ENCODE data around the gene DDX23. TPM values are rescaled to one million over a fixed set of nuclear protein-coding genes. Genes with fewer than 3 reads are reported as not detected.

The DDX23 gene
- polyA plus RNA-seq (2013, experiment 1 of 4): 108 TPM
- 102 TPM for polyA plus RNA-seq (2013, experiment 2 of 4)
- 65.4 TPM for polyA plus RNA-seq (2013, experiment 3 of 4)
- 70.7 TPM for polyA plus RNA-seq (2013, experiment 4 of 4)

DNA sequence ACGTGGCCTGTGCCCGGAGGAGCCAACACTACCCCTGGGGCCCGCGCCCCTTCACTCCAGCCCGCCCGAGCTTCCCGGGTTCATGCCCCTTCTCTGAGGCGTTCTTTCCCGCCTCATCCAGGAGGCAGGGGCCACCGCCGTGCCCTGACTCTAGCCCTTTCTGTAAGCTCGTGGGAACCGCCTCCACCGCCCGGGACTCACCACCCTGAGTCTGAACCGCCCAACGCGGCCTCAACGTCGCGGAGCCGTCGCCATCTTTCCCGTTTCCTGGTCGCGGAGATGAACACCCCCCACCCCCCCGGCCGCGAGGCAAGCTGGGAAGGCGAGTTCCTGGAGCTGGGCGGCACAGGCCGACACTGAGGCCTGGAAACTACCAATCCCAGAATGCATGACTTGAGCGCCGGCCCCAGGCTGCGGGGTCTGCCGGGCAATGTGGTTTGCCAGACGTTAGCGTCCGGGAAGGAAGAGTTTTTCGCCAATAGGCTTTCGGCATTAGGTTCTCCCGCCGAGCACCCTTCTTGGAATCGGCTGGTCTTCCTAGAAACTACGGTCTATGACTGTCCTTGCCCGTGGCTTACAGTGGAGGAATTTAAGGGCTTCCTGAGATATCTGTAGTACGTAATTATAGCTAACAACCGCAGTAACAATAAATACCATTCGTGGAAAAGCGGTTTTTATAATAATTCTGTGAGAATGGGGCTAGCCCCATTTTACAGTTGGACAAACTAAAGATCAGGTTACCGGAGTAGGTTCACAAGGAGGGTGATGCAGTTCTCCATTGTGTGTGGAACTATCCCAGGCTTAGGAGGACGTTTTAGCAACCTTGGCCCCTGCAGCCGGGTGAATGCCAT lies at the start of gene DDX23:
DDX23 (minus strand) TSS at position 281 of the 851 bp plus-strand sequence. CDS start 6,381 bp downstream, outside the sequence.
- Histone ChIP-seq H3K9me3 (ENCODE audit: control insufficient read depth, low read length) (no peaks in the 10 kb centered on the region), H3K27ac (ENCODE audit: insufficient read depth, low read depth, low read length, poor library complexity, severe bottlenecking) (peak within 1 kb of the TSS; percentile 61), H3K36me3 (ENCODE audit: control insufficient read depth, insufficient read depth, low read length) (peaks cover 5% of the 10 kb centered on the region), H3K4me1 (ENCODE audit: control insufficient read depth, insufficient read depth, low read length) (peaks cover 8% of the 10 kb centered on the region), H3K4me3 (ENCODE audit: insufficient read depth, low read depth, low read length) (peak within 1 kb of the TSS; percentile 96), H3K27me3 (ENCODE audit: control insufficient read depth, insufficient read depth, low read length, poor library complexity, severe bottlenecking) (no peaks in the 10 kb centered on the region)
- 2% methylated on average over 53 of the region's 53 CpGs for WGBS, 2 experiments

- WGBS, 2 experiments: 89 to 93% methylated on average over 1 to 2 of the region's 2 CpGs
- Histone ChIP-seq H3K4me3 (ENCODE audit: insufficient read depth, low read depth, low read length) (no peak overlapping the region), H3K36me3 (ENCODE audit: control insufficient read depth, insufficient read depth, low read length) (no peaks in the 10 kb centered on the region), H3K27ac (ENCODE audit: insufficient read depth, low read depth, low read length, poor library complexity, severe bottlenecking) (no peak overlapping the region), H3K4me1 (ENCODE audit: control insufficient read depth, insufficient read depth, low read length) (peaks cover 3% of the 10 kb centered on the region), H3K27me3 (ENCODE audit: control insufficient read depth, insufficient read depth, low read length, poor library complexity, severe bottlenecking) (no peaks in the 10 kb centered on the region), H3K9me3 (ENCODE audit: control insufficient read depth, low read length) (no peaks in the 10 kb centered on the region)
Observed at GRCh38 chr12:48901278-48901677, 49.3 kb upstream of the DDX23 start.

GRCh38 chr12:48899651-48900050 lies 47.7 kb upstream of the DDX23 start:
- WGBS, 2 experiments: 82 to 93% methylated on average over 2 of the region's 2 CpGs
- no peak overlapping the region for H3K4me3 ChIP-seq (ENCODE audit: insufficient read depth, low read depth, low read length)
- H3K27ac ChIP-seq (ENCODE audit: insufficient read depth, low read depth, low read length, poor library complexity, severe bottlenecking): no peak overlapping the region
- H3K36me3 ChIP-seq (ENCODE audit: control insufficient read depth, insufficient read depth, low read length): no peaks in the 10 kb centered on the region
- no peaks in the 10 kb centered on the region for H3K9me3 ChIP-seq (ENCODE audit: control insufficient read depth, low read length)
- H3K4me1 ChIP-seq (ENCODE audit: control insufficient read depth, insufficient read depth, low read length): peaks cover 3% of the 10 kb centered on the region
- no peaks in the 10 kb centered on the region for H3K27me3 ChIP-seq (ENCODE audit: control insufficient read depth, insufficient read depth, low read length, poor library complexity, severe bottlenecking)

- H3K4me3 ChIP-seq (ENCODE audit: insufficient read depth, low read depth, low read length): no peak overlapping the region
- WGBS, 2 experiments: 80 to 100% methylated on average over 1 of the region's 1 CpG
- H3K4me1 ChIP-seq (ENCODE audit: control insufficient read depth, insufficient read depth, low read length): peaks cover 7% of the 10 kb centered on the region
- H3K36me3 ChIP-seq (ENCODE audit: control insufficient read depth, insufficient read depth, low read length): no peaks in the 10 kb centered on the region
- no peaks in the 10 kb centered on the region for H3K9me3 ChIP-seq (ENCODE audit: control insufficient read depth, low read length)
- H3K27ac ChIP-seq (ENCODE audit: insufficient read depth, low read depth, low read length, poor library complexity, severe bottlenecking): no peak overlapping the region
- no peaks in the 10 kb centered on the region for H3K27me3 ChIP-seq (ENCODE audit: control insufficient read depth, insufficient read depth, low read length, poor library complexity, severe bottlenecking)
Observed at GRCh38 chr12:48894271-48894670, 42.3 kb upstream of the DDX23 start.

DNA sequence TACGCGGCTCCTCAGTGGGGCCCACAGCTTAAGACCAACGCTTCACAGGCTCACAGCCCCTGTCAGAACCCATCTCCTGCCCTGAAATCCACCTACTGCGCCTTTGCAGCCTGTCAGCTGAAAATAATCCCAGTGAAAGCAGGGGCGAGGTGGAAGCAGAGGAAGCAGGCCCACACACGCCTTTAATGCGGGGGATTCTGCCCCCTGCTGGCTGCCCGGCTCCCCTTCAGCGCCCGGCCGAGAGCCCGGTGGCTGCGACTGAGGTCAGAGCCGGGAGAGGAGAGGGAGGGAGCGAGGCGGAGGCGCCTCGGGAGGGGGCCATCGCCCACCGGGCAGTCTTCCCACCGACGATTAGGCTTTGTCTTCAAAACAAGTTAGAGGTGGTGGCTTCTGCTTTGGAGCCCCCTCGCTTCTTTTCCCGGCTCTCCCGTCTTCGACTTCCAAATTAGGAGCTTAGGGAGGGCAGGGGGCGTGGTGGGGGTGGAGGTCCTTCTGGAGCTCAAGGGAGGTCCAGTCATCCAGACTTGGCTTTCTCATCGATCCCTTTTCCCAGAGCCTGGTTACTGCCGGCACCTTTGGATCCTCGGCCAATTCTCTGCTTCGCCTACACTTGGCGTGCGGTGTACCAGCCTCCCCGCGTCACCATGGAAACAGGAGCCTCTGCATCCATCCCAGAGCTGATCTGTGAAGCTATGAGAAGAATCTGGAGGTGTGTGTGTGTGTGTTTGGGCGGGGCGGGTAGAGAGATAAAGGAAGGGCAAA lies 38.9 kb upstream of the DDX23 start:
- Histone ChIP-seq H3K4me1 (ENCODE audit: control insufficient read depth, insufficient read depth, low read length) (peaks cover 7% of the 10 kb centered on the region), H3K27me3 (ENCODE audit: control insufficient read depth, insufficient read depth, low read length, poor library complexity, severe bottlenecking) (no peaks in the 10 kb centered on the region), H3K36me3 (ENCODE audit: control insufficient read depth, insufficient read depth, low read length) (no peaks in the 10 kb centered on the region), H3K4me3 (ENCODE audit: insufficient read depth, low read depth, low read length) (peak overlapping the region; percentile 37), H3K9me3 (ENCODE audit: control insufficient read depth, low read length) (no peaks in the 10 kb centered on the region), H3K27ac (ENCODE audit: insufficient read depth, low read depth, low read length, poor library complexity, severe bottlenecking) (peak overlapping the region; percentile 62)
- 2% methylated on average over 37 of the region's 37 CpGs for WGBS, 2 experiments

- Histone ChIP-seq H3K4me3 (ENCODE audit: insufficient read depth, low read depth, low read length) (no peak overlapping the region), H3K9me3 (ENCODE audit: control insufficient read depth, low read length) (no peaks in the 10 kb centered on the region), H3K27ac (ENCODE audit: insufficient read depth, low read depth, low read length, poor library complexity, severe bottlenecking) (no peak overlapping the region), H3K27me3 (ENCODE audit: control insufficient read depth, insufficient read depth, low read length, poor library complexity, severe bottlenecking) (no peaks in the 10 kb centered on the region), H3K36me3 (ENCODE audit: control insufficient read depth, insufficient read depth, low read length) (no peaks in the 10 kb centered on the region), H3K4me1 (ENCODE audit: control insufficient read depth, insufficient read depth, low read length) (peaks cover 17% of the 10 kb centered on the region)
- WGBS, 2 experiments: 93 to 95% methylated on average over 3 of the region's 3 CpGs
Observed at GRCh38 chr12:48889679-48890078, 37.7 kb upstream of the DDX23 start.

DNA sequence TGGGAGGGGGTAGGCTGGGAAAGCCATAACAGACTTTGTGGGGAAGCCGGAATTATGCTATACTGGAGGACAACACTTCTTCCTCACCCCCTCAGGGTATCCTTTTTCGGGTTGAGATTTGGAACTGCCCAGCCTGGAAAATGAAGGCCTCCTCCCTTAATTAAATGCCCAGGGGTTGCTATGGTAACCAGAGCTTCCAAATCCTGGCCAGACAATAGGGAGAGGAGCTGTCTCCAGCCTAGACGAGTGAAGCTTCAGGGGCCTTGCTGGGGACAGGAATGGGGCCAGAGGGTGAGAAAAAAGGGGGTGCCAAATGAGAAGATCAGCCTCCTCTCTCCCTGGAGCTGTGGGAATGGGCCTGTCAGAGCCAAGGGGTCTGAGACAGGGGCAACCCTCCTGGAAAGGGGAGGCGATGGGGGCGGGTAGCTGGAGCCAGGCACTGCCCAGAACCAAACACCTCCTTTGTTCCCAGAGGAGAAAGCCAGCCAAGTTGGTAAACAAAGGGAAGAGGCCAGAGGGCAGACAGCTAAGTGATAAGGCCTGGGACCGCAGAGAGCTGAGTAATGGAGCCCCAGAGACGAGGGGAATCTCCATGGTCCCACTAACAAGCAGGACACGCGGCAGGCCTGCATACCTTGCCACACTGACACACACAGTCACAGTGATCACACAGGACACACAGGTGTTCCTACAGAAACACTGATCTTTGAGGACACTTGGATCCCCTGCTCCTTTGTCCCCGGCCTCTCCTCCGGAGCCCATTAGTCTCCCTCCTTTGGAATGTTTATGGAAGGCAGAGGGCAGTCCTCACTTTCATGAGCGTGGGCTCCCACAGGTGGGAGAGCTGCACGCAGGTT lies 31.6 kb upstream of the DDX23 start:
- Histone ChIP-seq H3K27me3 (ENCODE audit: control insufficient read depth, insufficient read depth, low read length, poor library complexity, severe bottlenecking) (no peaks in the 10 kb centered on the region), H3K9me3 (ENCODE audit: control insufficient read depth, low read length) (no peaks in the 10 kb centered on the region), H3K27ac (ENCODE audit: insufficient read depth, low read depth, low read length, poor library complexity, severe bottlenecking) (peak overlapping the region; percentile 100), H3K4me1 (ENCODE audit: control insufficient read depth, insufficient read depth, low read length) (peaks cover 57% of the 10 kb centered on the region), H3K36me3 (ENCODE audit: control insufficient read depth, insufficient read depth, low read length) (no peaks in the 10 kb centered on the region), H3K4me3 (ENCODE audit: insufficient read depth, low read depth, low read length) (peak overlapping the region; percentile 4)
- WGBS, 2 experiments: 14 to 15% methylated on average over 13 of the region's 13 CpGs

- Histone ChIP-seq H3K27ac (ENCODE audit: insufficient read depth, low read depth, low read length, poor library complexity, severe bottlenecking) (peak overlapping the region; percentile 100), H3K36me3 (ENCODE audit: control insufficient read depth, insufficient read depth, low read length) (no peaks in the 10 kb centered on the region), H3K4me3 (ENCODE audit: insufficient read depth, low read depth, low read length) (peak overlapping the region; percentile 4), H3K27me3 (ENCODE audit: control insufficient read depth, insufficient read depth, low read length, poor library complexity, severe bottlenecking) (no peaks in the 10 kb centered on the region), H3K4me1 (ENCODE audit: control insufficient read depth, insufficient read depth, low read length) (peaks cover 57% of the 10 kb centered on the region), H3K9me3 (ENCODE audit: control insufficient read depth, low read length) (no peaks in the 10 kb centered on the region)
- 66% methylated on average over 3 of the region's 3 CpGs for WGBS, 2 experiments
Observed at GRCh38 chr12:48882972-48883304, 31.0 kb upstream of the DDX23 start.

DNA sequence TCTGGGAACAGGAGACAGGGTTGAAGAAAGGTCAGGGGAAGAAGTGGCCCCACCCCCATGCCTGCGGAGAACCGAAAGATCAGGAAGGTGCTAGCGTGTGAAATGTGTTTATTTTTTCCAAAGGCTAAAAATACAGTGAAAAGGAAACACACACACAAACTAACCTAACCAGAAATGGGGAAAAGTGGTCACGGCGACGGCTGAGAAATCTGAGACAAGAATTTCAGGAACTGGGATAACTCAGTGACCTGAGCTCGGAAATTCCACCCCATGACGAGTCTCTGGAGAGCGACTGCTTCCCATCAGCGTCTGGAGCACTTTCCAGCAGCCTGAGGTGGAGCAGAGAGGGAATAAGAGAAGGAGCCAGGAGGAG lies 30.3 kb upstream of the DDX23 start:
- H3K27ac ChIP-seq (ENCODE audit: insufficient read depth, low read depth, low read length, poor library complexity, severe bottlenecking): peak overlapping the region; percentile 100
- peaks cover 57% of the 10 kb centered on the region for H3K4me1 ChIP-seq (ENCODE audit: control insufficient read depth, insufficient read depth, low read length)
- H3K9me3 ChIP-seq (ENCODE audit: control insufficient read depth, low read length): no peaks in the 10 kb centered on the region
- no peaks in the 10 kb centered on the region for H3K36me3 ChIP-seq (ENCODE audit: control insufficient read depth, insufficient read depth, low read length)
- no peak overlapping the region for H3K4me3 ChIP-seq (ENCODE audit: insufficient read depth, low read depth, low read length)
- WGBS, 2 experiments: 10 to 13% methylated on average over 9 to 10 of the region's 10 CpGs
- H3K27me3 ChIP-seq (ENCODE audit: control insufficient read depth, insufficient read depth, low read length, poor library complexity, severe bottlenecking): no peaks in the 10 kb centered on the region
